Inflammatory macrophage (primary cell): ENCODE measurements around the gene GATB.
"Not testable (repeated sequence)": the region's sequence is repeated elsewhere in the genome, so short reads cannot be mapped to it uniquely, and the experiment has no call there.

Experiments
- DNase-seq, 2 donors: peaks; one replicate each; pipeline ENCODE4 v3.0.0-alpha.2; 2020 to 2022

Gene GATB

DNA sequence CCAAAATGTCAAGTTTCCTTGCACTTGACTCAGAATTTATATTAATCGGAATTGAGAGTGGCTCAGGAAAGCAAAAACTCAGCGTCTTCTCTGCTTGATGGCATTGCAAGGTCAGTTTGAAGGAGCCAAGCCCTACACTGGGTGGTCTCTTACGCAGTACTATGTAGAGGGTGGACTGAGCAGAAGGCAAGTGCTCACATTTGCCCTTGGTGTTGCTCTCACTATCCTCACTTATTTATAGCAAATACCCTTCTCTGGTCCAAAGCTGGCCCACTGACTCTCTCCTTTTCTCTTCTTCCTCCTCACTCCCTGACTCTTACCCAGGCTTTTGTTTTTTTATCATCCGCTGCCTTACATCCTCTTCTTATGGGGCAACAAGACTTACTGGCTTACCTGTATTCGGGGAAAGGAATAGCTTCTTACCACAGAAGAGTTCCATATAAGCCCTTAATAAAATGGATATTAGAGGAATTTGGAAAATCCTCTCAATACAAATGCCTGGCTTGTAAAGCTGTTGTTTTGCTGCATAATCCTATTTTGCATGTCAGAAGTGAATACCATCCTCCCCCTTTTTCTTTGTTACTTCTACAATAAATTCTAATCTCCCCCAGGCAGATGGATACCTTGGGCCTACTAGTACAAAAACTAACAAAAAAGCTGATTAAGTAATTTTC lies 24.8 kb upstream of the GATB start:
- no peak for DNase-seq

DNA sequence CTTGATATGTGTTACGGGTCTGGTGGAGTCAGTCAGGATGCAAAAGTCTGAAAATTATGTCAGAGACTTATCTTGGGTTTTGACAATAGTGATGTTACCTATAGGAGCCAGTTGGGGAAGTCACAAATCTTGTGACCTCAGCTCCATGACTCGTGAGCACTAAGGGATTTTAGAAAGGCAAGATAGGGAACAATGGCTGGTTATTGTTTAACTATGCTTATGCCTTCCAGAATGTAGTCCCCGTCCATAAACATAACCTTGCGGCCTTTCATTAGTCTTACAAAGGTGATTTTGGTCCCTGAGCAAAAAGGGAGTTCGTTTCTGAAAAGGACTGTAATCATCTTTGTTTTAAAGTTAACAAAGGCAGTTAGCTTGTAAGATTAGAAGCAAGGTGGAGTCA lies 23.9 kb upstream of the GATB start:
- no peak for DNase-seq

DNA sequence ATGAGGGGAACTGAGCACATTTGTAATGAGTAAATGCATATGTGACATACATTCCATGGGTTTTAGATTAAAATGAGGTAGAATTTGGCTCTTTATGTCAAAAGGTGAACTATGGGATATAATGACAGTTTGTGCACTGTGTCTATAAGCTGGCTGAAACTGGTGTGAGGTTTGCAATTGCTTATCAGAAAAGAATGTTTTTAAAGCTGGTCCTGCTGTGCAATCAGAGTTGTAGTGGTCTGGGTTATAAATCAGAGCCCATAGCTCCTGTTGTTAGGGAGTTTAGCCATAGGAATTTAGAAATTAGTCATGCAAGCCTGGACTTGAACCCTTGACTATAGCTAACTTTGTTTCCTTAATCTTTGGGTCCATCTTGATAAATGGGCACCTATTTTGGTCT lies 23.1 kb upstream of the GATB start:
- DNase-seq = no peak

DNA sequence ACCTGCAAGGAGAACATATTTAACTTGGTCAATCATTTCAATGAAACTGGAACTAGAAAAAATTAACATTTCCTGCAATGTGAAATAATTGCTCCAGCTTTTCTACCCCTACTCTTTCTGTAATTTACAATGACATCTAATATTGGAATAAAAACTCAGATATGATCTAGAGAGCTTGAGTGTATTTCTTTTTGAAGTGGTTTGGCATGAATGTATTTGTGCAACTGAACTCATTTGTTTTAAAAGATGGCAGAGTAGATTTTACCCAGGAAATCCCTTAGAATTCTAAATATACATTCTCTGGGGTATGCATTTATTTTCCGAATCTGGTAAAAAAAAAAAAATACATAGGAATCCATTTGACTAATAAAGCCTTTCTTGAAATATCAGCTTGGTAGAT lies 21.5 kb upstream of the GATB start:
- DNase-seq = no peak

DNA sequence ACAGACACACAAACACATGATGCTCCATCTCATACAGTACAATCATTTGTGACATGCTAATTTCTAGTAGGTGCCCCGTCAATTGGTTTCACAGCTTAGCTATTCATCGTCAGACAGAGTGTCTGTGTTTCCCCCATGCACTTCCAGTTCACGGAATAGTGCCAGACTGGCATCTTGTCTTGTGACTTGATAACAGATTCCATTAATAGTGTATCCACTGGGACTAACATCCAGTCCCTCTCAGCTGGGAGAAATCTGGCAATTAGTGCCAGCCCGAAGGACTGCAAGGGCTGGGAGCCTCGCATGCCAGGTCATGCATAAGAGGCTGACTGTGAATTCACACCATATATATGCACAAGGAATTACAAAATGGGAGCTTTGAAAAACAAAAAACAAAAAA lies 20.2 kb upstream of the GATB start:
- DNase-seq = no peak

DNA sequence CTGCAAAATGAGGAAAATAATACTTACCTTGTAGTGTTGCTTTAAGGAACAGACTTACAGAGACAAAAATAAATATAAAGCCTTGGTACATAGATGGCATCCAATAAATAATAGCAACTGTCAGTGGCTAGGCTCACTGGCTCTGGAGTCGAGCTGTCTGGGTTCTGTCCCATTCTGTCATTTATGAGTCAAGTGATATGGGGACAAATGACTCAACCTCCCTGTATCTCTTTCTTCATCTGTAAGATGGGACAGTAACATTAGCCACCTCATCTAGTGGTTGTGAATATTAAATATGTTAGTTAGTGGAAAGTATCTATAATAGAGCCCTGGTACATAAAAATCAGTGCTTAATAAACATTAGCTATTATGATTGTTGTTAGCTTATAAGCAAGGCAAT lies 16.7 kb upstream of the GATB start:
- DNase-seq = no peak

DNA sequence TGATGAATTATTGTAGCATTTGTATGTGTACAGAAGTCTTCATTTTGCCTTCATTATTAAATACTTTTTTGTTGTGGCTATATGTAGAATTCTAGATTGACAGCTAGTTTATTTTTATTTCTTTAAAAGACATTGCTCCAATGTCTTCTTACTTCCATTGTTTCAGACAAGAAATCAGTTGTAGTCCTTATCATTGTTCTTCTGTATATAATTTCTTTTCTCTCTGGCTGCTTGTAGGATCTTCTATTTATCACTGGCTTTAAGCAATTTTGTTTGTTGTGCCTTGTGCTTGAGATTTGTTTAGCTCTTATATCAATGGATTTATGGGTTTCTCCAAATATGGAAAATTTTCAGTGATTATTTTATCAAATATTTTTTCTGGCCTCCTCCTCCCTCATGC lies 13.5 kb upstream of the GATB start:
- no peak for DNase-seq

DNA sequence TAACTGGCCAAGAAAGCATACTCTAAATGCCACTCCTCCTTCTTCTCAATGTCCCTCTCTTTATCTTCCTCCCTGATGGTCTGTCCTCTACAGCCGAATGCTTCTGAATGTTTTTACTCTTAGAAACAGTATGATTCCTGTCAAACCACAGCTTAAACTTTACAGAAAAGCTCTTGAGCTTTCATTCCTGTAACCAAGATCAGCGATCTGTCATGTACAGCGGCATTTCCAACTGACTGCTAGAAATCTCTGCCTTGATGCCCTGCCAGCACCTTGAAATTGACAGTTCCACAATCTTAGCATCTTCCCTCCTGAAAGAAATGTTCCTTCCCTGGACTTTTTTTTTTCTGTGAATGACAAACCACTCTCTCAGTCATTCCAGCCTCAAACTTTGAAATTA lies 11.5 kb upstream of the GATB start:
- DNase-seq = no peak

DNA sequence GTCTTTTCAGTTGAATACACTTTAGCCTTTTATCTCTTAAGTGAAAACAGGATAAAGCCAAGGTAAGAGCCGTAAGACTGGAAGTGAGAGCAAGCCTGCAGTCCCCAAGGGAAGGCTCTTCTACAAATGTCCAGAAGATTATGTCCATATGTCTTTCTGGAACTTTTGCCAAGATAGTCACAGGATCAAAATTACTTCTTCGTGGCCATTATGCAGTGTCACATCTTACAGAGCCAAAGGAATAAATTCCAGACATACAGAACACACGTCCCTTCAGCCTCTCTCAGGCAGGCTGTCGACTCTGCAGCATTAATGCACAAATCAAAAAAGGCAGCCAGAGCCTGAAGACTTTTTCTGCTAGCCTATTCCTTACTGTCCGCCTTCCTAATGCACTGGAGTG lies 10.9 kb upstream of the GATB start:
- DNase-seq = no peak

DNA sequence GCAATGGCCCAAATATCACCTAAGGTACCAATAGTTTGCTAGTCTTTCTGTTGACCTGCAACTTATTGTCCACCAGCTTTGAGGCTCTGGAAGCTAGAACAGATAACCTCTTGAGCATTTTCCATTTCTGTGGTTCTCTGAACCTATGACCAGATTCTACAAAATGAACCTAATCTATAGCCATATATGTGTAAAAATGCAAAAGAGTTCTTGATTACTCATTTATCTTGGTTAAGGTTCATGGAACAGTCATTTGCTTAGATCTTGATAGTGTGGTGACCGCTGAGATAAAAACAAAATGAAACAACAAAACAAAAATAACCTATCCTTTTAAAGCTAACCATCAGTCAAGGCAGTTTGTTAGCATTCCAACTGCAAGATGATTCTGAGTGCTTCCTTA lies 9.3 kb upstream of the GATB start:
- DNase-seq = no peak

DNA sequence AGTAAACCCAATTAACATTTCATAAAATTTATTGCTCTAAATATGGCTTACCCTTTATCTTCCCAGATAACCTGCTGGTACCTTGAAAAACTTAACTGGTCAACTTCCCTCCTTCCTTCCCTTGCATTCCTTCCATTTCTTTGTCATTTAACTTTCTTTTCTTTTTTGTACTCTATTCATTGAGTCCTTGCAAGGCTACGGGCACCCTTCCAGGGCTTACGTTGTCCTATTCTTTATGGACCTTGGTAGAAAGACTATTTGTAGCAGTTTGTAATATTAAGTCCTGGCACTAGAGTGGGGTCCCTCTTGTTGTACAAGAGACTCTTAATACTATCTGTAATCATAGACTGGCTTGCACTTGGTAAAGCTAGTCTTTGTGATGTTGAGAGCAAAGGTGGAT lies 8.0 kb upstream of the GATB start:
- no peak for DNase-seq

DNA sequence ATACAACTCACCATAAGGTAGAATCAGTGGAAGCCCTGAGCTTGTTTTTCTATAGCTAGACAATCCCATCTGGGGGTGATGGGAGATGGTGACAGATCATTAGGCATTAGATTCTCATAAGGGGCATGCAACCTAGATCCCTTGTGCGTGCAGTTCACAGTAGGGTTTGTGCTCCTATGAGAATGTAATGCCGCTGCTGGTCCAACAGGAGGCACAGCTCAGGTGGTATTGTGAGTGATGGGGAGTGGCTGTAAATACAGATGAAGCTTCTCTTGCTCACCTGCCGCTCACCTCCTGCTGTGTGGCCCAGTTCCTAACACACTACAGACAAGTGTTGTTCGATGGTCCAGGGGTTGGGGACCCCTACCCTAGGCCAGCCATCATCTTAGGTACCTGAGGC lies 5.9 kb upstream of the GATB start:
- no peak for DNase-seq

DNA sequence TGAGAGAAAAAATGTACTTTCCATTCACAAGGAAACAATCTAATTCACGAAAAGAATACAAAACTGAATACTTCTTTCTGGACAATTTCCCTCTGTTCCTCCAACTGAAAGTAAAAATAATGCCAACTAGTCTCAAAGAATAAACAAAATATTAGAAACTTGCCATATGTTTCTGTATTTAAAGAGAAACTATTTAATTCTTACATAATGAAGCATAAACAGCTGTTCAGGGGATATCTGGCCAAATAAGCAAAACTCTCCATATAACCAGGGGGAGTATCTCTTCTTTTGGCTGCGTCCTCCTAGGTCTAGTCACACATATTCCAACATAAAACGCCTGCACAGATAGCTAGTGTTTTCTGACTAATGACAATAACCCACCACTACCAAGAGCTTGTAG lies 805 bp downstream of the GATB start:
- no peak for DNase-seq

DNA sequence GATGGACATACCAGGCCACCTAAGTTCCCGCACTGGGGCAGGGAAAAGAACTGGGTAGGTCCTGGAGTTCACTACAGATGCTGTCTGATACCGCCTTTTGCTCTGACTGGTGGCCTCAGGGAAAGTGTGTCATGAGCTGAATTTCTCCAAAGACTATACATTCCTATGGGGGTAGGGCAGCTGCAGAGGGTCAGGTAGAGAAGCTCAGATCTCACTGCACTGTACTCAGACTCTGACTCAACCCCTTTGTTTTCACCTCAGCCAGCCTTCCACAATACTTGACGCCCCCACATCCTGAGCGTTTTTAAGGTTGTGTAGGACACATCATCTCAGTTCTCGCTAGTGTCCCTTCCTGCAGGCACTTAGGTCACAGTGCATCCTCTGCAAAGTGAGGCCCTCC lies 7.8 kb downstream of the GATB start:
- DNase-seq = no peak

DNA sequence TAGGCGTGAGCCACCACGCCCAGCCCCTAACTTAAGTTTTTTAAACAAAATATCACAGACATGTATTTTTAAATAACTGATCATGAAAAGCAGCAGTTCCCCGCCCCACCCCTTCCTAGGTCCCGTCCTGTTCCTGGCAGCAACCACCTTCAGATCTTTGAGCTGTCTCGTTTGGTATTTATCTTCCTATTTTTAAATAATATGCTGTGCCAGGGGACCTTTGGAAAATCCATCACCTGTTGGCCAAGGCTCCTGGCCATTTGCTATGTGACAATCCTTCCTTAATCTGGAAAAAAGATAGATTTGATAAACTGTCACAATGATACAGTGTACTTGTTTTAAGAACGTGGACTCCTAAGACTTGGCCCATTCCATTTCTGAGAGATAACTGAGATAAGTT lies 10.7 kb downstream of the GATB start:
- DNase-seq = no peak

DNA sequence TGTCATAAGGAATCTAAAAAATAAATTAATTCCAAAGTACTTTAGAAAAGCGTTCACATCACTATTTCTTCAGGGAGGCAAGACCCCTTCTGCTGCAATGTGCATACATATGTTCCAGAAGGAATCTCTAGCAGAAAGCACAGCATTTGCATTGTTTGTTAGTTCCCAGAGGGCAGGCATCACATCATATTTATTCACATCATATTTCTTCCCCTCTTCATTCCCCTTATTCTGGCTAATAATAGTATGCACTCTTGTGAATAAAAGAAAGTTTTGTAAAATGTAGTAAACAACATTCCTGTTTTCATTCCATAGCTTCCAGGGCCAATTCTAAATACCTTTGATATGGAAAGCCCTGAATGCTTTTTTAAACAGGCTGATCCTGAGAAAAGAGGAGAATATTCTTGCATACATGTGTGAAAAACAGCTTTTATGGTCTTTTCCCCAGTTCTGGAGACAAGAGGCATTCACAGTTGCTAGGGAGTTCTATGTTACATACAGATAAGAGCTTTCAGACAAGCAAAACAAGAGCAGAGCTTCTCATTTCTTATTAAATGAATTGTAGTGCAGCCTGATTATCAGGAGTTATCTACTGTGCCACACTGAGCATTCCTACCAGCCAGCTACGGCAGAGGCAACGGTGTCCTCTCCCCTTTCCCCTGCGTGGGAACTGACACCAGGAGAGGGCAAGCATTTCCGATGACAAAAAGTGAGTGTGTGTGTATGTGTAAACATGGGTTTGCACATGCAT lies 15.2 kb downstream of the GATB start:
- no peak for DNase-seq

DNA sequence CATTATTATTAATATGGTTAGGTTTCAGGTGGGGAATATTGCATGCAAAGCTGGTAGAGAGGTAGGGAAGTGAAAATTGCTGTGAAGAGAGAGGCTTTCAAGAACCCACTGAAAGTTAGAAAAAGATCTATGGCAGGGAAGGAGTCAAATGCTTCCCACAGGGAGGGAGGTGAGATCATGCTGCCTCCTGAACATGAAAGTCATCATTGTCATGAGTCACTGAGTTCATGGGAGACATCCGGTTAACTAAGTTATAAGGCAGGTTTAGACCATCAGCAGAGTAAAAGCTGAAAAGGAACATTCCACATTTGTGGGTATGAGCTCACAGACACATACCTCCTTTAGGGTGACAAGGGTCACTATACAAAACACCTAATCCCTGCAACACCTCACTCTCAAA lies 16.2 kb downstream of the GATB start:
- DNase-seq = peak; percentile 11 to 49

DNA sequence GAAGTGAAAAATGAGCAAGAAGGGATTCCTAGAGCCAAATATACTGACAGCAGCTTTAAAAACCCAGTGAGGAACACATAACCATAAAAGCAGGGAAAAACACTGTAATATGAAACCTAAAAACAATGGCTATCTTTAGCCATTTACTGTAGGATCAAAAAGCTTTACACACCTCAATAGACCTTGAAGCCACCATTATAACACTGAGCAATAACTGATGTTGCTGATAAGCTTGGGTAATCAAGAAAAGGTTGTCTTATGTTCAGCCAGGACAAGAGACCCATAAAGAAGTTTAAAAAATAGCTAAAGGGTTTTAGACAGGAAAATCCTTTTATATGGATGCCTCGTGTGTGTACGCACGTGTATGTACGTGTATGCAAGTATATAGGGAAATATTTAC lies 16.9 kb downstream of the GATB start:
- DNase-seq = no peak

DNA sequence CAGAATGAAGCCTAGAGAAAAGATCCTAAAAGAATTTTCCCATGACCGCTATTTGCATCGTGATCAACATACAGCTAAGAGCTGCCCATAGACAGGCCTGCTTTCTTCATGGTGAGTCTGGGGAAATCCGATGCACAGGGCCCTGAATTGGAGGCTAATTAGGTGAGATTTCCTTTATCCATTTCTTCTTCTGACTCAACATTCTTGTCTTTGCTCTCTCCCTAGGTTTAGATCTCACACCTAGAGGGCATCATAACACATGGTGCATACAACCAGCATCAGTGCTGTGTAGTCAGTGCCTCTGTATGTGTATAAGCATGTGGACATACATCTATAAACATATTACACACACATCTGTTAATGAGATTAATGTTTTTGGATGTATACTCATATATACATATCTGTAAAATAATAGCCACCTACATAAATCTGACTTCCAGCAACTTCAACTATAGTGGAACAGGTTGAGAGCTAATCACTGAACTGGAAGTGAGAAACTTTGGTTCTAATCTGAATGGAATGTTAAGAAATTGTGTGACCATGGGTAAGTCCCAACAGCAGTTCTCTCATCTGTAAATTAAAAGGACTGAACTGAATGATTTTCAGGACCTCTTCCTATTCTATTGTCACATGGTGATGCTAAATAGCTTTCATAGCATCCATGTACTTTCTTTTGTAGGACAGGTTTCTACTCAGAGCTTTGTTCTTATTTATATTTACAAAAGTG lies 17.5 kb downstream of the GATB start:
- DNase-seq = no peak

DNA sequence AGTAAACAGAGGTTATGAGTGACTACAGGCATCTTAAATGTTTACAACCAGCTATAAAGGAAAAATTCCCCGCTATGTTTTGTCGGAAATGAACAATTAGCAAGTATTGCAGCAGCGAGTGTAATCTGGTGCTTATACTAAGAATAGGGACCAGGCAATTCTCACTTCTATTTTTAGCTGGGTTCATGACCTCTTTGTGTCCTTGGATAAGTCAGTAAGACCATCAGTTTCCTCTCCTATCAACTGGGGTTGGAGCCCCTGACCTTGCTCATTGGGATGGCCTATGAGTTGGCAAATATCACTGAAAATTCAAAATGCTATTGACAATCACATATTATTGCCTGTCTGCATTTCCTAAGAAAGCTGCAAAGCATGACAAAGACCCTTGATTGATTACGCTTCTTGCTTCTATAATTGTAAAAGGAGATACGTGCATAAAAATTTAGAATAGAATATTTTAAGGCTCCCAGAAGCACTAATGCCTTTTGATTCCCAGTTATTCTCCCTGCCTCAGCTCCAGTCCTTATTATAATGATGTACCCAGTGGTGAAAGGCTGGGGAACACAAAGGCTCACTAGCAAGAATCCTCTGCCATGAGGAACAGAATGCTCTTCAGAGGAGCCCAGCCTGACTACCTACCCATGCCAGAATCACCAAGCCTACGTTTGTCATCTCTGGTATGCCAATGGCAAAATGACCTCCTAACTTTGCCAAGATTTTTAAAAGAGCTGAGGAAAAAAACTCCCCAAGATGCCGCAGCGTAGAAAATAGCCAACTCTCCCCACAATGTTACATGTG lies 21.9 kb downstream of the GATB start:
- DNase-seq = no peak

DNA sequence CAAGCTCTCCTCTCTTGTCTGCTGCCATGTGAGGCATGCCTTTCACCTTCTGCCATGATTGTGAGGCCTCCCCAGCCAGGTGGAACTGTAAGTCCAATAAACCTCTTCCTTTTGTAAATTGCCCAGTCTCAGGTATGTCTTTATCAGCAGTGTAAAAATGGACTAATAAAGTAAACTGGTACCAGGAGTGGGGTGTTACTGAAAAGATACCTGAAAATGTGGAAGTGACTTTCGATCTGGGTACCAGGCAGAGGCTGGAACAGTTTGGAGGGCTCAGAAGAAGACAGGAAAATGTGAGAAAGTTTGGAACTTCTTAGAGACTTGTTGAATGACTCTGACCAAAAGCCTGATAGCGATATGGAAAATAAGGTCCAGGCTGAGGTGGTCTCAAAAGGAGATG lies 24.0 kb downstream of the GATB start:
- not testable (repeated sequence) for DNase-seq

DNA sequence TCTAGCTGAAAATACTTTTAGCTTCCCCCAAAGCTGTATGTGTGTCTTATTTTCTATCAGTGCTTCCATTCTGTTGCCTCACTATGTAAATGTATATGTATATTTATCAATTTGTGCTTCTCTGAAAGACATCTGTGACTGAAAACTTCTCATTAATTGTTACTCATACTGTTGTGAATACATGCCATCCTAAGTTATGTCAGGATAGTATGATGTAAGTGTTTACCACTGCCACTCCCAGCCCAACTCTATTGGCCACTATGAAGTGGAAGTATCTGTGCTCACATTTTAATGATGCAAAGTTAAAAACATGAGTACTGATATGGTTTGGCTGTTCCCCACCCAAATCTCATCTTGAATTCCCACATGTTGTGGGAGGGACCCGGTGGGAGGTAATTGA lies 24.4 kb downstream of the GATB start:
- DNase-seq = no peak

DNA sequence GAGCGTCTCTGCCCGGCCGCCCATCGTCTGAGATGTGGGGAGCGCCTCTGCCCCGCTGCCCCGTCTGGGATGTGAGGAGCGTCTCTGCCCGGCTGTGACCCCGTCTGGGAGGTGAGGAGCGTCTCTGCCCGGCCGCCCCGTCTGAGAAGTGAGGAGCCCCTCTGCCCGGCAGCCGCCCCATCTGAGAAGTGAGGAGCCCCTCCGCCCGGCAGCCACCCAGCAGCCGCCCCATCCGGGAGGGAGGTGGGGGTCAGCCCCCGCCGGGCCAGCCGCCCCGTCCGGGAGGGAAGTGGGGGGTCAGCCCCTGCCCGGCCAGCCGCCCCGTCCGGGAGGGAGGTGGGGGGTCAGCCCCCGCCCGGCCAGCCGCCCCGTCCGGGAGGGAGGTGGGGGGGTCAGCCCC lies 29.1 kb downstream of the GATB start:
- DNase-seq = not testable (repeated sequence)
